Mucosa of rectum (tissue), 2 donors: ENCODE measurements around the gene RAPGEF5.
"Not testable (repeated sequence)": the region's sequence is repeated elsewhere in the genome, so short reads cannot be mapped to it uniquely, and the experiment has no call there.

ENCODE experiments used
- H3K27ac ChIP-seq, 2 donors: one replicate each; pipeline ENCODE4 v1.7.0; 2013; ENCODE audit warnings: inconsistent platforms in 2 of 2, low read depth in 2 of 2, low read length in 2 of 2
- H3K27me3 ChIP-seq, 2 donors: one replicate each; pipeline ENCODE4 v1.7.0; 2013; ENCODE audit warnings: low read length in 2 of 2; ENCODE audit not compliant: control insufficient read depth in 2 of 2, insufficient read depth in 2 of 2
- H3K36me3 ChIP-seq, 2 donors: one replicate each; pipeline ENCODE4 v1.7.0; 2013; ENCODE audit warnings: low read length in 2 of 2; ENCODE audit not compliant: control insufficient read depth in 2 of 2, insufficient read depth in 2 of 2
- H3K4me1 ChIP-seq, 2 donors: one replicate each; pipeline ENCODE4 v1.7.0; 2013; ENCODE audit warnings: low read length in 2 of 2, mild to moderate bottlenecking in 1 of 2; ENCODE audit not compliant: control insufficient read depth in 2 of 2, insufficient read depth in 2 of 2
- H3K4me3 ChIP-seq, 2 donors: one replicate each; pipeline ENCODE4 v1.7.0; 2013; ENCODE audit warnings: low read length in 2 of 2
- H3K9ac ChIP-seq, 2 donors: one replicate each; pipeline ENCODE4 v1.7.0; 2013; ENCODE audit warnings: low read length in 2 of 2, low read depth in 1 of 2, mild to moderate bottlenecking in 1 of 2
- H3K9me3 ChIP-seq, 2 donors: one replicate each; pipeline ENCODE4 v1.7.0; 2013; ENCODE audit warnings: low read length in 2 of 2; ENCODE audit not compliant: control insufficient read depth in 2 of 2
- donor health status: healthy.
- donor health status: Normal muscosa, but diverticular disease.

The RAPGEF5 gene

GRCh38 chr7:22110881-22111280, 246.1 kb downstream of the RAPGEF5 start:
- H3K9ac ChIP-seq = no peak overlapping the region
- no peak overlapping the region for H3K27ac ChIP-seq

DNA sequence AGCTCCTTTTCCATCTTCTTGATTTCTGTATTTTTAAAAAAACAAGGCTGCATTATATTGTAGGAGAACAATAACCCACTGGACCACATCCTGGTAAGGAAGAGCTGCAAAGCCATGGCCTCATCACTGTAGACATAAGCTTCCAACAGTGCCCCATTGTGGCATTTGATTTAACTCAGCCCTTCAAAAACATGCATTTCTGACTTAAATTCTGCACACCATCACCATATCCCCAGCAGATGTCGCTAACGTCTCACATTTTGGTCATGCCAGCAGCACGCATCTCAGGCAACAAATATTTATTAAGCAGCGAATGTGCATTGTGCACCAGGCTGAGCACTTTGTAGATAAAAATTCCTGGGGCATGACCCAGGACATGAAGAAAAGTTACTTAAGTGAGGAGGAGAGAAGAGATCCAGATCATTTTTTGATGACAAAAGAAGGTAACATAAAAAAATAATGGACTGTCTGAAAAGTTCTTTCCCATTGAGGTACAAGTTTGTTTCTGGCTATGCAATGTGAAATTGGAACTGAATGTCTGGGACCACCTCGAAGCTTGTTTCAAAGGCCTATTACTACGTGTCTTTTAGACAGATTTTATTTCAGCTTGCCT, 246.6 kb downstream of the RAPGEF5 start:
- H3K27me3 ChIP-seq = peaks cover 0 to 5% of the 10 kb centered on the region in 2 donors
- no peak overlapping the region for H3K4me3 ChIP-seq
- no peak overlapping the region for H3K27ac ChIP-seq
- H3K9ac ChIP-seq = no peak overlapping the region
- no peaks in the 10 kb centered on the region for H3K9me3 ChIP-seq
- H3K36me3 ChIP-seq = peaks cover 0 to 7% of the 10 kb centered on the region in 2 donors
- H3K4me1 ChIP-seq = no peaks in the 10 kb centered on the region

More at GRCh38 chr7:22110881-22111280, 246.1 kb downstream of the RAPGEF5 start:
- Histone ChIP-seq H3K27me3 (peaks cover 0 to 5% of the 10 kb centered on the region in 2 donors), H3K36me3 (peaks cover 0 to 7% of the 10 kb centered on the region in 2 donors), H3K4me3 (no peak overlapping the region), H3K9me3 (no peaks in the 10 kb centered on the region), H3K4me1 (no peaks in the 10 kb centered on the region)

DNA sequence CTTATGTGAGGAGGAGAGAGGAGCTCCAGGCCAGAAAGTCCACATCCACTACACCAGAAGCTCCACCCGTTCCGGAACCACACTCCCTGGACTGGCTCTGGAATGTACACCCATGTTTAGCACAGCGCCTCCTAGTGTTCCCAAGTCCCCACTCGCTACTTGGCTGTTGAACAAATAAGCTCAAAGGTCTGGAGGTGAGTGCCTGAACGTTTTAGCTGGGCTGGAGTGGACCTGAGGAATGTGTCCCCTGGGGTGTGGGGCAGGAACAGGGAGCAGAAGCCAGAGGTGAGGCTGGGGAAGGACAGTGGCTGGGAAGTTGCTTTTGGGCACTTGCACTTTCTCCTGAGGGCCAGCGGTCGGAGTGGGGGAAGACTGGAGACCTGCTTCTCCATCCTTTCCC, 247.2 kb downstream of the RAPGEF5 start:
- H3K4me1 ChIP-seq = no peaks in the 10 kb centered on the region

DNA sequence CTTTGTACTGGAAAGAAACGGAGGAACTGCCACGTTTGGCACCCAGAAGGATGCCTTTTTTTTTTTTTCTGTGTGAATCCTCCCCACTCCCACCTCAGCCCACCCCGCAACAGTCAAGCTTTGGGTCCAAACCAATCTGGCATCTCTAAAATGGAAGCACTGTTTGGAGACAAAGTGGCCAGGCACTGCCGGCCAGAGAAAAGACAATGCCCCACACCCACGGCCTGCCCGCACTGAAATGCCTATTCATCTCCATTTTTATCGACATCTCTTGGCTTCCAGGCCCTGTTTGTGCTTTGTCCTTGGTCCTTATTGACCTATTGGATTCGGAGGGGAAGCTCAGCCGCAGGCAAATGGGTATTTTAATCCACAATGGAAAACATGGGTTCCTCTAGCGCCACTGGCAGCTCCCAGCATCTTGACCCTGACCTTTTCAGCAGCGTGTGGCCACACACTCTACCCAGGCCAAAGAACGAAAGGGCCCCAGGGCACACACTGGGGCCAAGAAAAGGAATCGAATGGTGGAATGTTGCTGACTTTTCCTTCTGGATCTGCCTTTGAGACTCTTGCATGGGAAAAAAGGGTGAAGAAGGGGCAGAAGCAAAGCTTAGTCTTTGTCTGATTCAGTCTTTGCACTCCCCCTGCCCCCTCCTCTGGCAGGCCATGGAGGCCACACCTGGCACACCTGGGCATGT, 248.7 kb downstream of the RAPGEF5 start:
- Histone ChIP-seq H3K4me1 (no peaks in the 10 kb centered on the region), H3K9me3 (no peaks in the 10 kb centered on the region), H3K27me3 (peaks cover 0 to 5% of the 10 kb centered on the region in 2 donors), H3K4me3 (no peak overlapping the region), H3K9ac (no peak overlapping the region), H3K36me3 (peaks cover 0 to 3% of the 10 kb centered on the region in 2 donors), H3K27ac (no peak overlapping the region)

More for the DNA sequence above, 247.2 kb downstream of the RAPGEF5 start:
- Histone ChIP-seq H3K9ac (no peak overlapping the region), H3K36me3 (peaks cover 0 to 7% of the 10 kb centered on the region in 2 donors), H3K4me3 (no peak overlapping the region), H3K27ac (no peak overlapping the region), H3K27me3 (peaks cover 0 to 5% of the 10 kb centered on the region in 2 donors), H3K9me3 (no peaks in the 10 kb centered on the region)

- Histone ChIP-seq H3K4me3 (no peak overlapping the region), H3K36me3 (no peaks in the 10 kb centered on the region), H3K4me1 (no peaks in the 10 kb centered on the region), H3K27ac (no peak overlapping the region), H3K27me3 (peaks cover 0 to 12% of the 10 kb centered on the region in 2 donors), H3K9me3 (no peaks in the 10 kb centered on the region), H3K9ac (no peak overlapping the region)
These were observed 251.4 kb downstream of the RAPGEF5 start for GRCh38 chr7:22105550-22105949.

DNA sequence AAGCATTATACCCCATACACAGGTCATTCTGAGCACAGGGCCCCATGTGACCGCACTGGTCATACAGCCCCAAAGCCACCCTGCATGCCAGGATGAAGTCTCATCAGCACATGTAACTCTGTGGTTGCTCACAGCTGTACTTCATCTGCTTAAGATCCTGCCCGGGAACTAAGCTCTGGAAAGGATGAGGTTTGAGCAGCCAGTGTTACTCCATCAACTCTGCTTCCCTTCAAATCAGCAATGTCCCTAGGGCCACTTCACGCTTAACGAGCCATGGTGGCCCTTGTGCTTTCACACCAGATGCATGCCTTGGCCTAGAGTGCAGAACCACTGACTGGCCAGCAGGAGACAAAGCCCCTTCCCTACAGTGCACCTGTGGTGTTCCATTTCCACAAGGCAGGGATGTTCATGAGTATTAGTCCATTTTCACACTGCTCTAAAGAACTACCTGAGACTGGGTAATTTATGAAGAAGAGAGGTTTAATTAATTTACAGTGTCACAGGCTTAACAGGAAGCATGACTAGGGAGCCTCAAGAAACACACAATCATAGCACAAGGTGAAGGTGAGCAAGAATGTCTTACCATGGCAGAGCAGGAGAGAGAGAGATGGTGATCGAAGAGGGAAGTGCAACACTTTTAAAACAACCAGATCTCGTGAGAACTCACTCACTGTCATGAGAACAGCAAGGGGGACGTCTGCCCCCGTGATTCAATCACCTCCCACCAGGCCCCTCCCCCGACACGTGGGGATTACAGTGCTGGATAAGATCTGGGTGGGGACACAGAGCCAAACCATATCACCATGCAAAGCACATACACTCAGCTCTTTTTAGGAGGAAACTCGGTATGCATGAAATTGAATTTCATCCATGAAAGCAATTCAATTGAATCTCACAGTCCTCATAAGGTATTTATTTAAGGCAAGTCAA, 262.3 kb downstream of the RAPGEF5 start:
- no peak overlapping the region for H3K9ac ChIP-seq
- no peak overlapping the region for H3K27ac ChIP-seq

DNA sequence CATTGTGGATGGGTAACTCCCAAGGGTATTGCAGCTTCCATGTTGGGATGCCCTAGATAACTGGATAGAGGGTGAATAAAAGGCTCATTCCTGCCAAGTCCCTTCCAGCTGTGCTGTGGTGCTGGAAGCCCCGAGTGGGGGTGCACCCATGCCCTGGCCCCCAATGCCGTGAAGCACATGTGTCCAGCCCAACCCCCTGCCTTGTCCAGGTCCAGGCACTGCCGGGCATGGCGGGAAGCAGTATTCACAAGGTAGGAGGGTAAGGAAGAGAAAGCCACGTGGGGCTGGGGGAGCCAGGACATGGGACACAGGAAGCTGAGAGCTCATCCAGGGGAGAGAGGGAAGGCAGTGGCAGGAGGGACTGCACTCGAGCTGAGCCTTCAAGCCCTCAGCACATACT, 263.0 kb downstream of the RAPGEF5 start:
- Histone ChIP-seq H3K9ac (no peak overlapping the region), H3K9me3 (no peaks in the 10 kb centered on the region), H3K36me3 (no peaks in the 10 kb centered on the region), H3K4me3 (no peak overlapping the region), H3K27me3 (peaks cover 2 to 3% of the 10 kb centered on the region in 2 donors), H3K4me1 (no peaks in the 10 kb centered on the region), H3K27ac (no peak overlapping the region)

More for the DNA sequence above, 262.3 kb downstream of the RAPGEF5 start:
- no peaks in the 10 kb centered on the region for H3K36me3 ChIP-seq
- H3K4me1 ChIP-seq = no peaks in the 10 kb centered on the region
- H3K9me3 ChIP-seq = no peaks in the 10 kb centered on the region
- peaks cover 2 to 3% of the 10 kb centered on the region in 2 donors for H3K27me3 ChIP-seq
- H3K4me3 ChIP-seq = no peak overlapping the region

DNA sequence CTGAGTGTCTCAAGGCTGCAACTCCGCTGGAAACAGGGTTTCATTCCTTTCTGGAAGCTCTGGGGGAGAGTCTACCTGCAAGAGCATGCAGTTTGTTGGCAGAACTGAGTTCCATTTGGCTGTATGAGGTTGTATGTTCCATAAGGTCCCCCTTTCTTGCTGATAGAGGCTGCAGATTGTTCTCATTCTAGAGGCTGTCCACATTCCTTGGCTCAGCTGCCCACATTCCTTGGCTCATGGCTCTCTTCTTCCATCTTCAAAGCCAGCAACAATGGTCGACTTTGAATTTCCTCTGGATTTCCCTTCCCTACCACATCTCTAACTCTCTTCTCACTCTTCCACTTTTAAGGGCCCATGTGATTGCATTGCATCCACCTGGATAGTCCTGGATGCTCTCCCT, 264.0 kb downstream of the RAPGEF5 start:
- Histone ChIP-seq H3K9ac (no peak overlapping the region), H3K9me3 (no peaks in the 10 kb centered on the region), H3K4me3 (no peak overlapping the region), H3K36me3 (no peaks in the 10 kb centered on the region), H3K27me3 (peaks cover 2 to 3% of the 10 kb centered on the region in 2 donors), H3K4me1 (no peaks in the 10 kb centered on the region), H3K27ac (no peak overlapping the region)

GRCh38 chr7:22090958-22091525, 265.9 kb downstream of the RAPGEF5 start:
- not testable (repeated sequence) for H3K27ac ChIP-seq

More at GRCh38 chr7:22090958-22091525, 265.9 kb downstream of the RAPGEF5 start:
- not testable (repeated sequence) for H3K27me3 ChIP-seq, H3K9me3 ChIP-seq, H3K36me3 ChIP-seq, H3K4me1 ChIP-seq, H3K9ac ChIP-seq, H3K4me3 ChIP-seq
